ENCODE results near the gene SLCO2A1.

The SLCO2A1 gene

GRCh38 chr3:133891662-133892378 is 137.9 kb downstream of the SLCO2A1 start:
- ATAC-seq (ENCODE audit: low read depth) (no peak), DNase-seq (ENCODE audit: low spot score) (no peak)
- Histone ChIP-seq H3K4me1 (ENCODE audit: insufficient read depth, poor library complexity, severe bottlenecking) (no peaks in the 10 kb centered on the region), H3K27ac (ENCODE audit: poor library complexity, severe bottlenecking) (no peak overlapping the region), H3K27me3 (ENCODE audit: insufficient read depth, poor library complexity, severe bottlenecking) (peaks cover 19% of the 10 kb centered on the region), H3K36me3 (ENCODE audit: low read depth) (no peaks in the 10 kb centered on the region), H3K4me3 (ENCODE audit: severe bottlenecking) (no peak overlapping the region), H3K9me3 (ENCODE audit: severe bottlenecking) (no peaks in the 10 kb centered on the region)
- no peak for TF ChIP-seq CTCF (IDR thresholded peaks at IDR 0.05; ENCODE audit: poor library complexity, severe bottlenecking)

- no peaks in the 10 kb centered on the region for H3K4me1 ChIP-seq (ENCODE audit: insufficient read depth, poor library complexity, severe bottlenecking)
- no peaks in the 10 kb centered on the region for H3K36me3 ChIP-seq (ENCODE audit: low read depth)
- no peaks in the 10 kb centered on the region for H3K9me3 ChIP-seq (ENCODE audit: severe bottlenecking)
- ATAC-seq (ENCODE audit: low read depth) (no peak), DNase-seq (ENCODE audit: low spot score) (no peak)
- H3K27ac ChIP-seq (ENCODE audit: poor library complexity, severe bottlenecking), result no peak overlapping the region
- no peak overlapping the region for H3K4me3 ChIP-seq (ENCODE audit: severe bottlenecking)
- no peak for TF ChIP-seq CTCF (IDR thresholded peaks at IDR 0.05; ENCODE audit: poor library complexity, severe bottlenecking)
- peaks cover 12% of the 10 kb centered on the region for H3K27me3 ChIP-seq (ENCODE audit: insufficient read depth, poor library complexity, severe bottlenecking)
Measured at GRCh38 chr3:133890972-133891644, 138.6 kb downstream of the SLCO2A1 start.

DNA sequence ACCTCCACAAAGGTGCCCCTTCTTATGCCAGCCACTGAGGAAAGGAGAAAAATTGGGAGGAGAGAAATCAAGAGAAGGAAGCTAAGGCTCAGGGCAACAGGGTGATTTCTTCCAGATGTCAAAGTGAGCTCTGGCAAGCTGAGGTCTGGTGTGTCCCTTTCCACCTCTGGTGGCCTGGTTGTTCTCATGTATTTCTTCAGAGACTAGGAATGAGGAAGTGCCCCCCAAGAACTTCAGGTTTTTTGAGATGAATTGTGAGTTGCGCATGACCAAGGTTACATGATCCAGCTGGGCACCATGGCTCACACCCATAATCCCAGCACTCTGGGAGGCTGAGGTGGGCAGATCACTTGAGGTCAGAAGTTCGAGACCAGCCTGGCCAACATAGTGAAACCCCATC is 139.7 kb downstream of the SLCO2A1 start:
- Histone ChIP-seq H3K27me3 (ENCODE audit: insufficient read depth, poor library complexity, severe bottlenecking) (peaks cover 5% of the 10 kb centered on the region), H3K9me3 (ENCODE audit: severe bottlenecking) (no peaks in the 10 kb centered on the region), H3K27ac (ENCODE audit: poor library complexity, severe bottlenecking) (no peak overlapping the region), H3K4me1 (ENCODE audit: insufficient read depth, poor library complexity, severe bottlenecking) (no peaks in the 10 kb centered on the region), H3K4me3 (ENCODE audit: severe bottlenecking) (no peak overlapping the region), H3K36me3 (ENCODE audit: low read depth) (no peaks in the 10 kb centered on the region)
- no peak for DNase-seq (ENCODE audit: low spot score)
- ATAC-seq (ENCODE audit: low read depth), result no peak
- TF ChIP-seq CTCF (IDR thresholded peaks at IDR 0.05; ENCODE audit: poor library complexity, severe bottlenecking), result no peak

DNA sequence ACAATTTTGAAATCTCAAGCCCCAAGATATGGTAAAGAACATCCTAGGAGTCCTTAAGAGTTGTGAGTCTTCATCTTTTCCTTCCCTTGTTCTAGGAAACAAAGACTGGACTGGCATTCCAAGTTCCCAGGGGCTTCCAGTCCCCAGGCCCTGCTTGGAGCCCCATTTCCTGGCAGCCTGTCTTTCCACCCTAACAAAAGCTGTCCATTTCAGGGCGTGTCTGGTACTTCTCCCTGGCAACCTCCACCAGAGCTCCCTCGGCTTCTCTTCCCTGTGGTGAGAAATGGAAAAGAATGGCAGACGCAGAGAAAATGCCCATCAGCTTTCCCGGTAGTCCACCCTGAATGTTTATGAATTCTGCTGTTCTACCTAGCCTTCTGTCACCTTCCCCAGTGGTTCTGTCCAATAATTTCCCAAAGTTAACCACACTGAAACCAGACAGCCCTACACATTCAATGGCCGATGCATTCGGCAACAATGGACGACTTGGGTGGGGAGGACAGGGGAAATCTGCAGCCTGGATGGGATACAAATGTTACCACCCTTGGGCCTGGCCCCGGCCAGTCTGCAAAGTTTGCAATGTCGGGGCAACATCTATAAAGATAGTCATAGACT is 140.9 kb downstream of the SLCO2A1 start:
- no peak for DNase-seq (ENCODE audit: low spot score)
- ATAC-seq (ENCODE audit: low read depth), result no peak
- Histone ChIP-seq H3K4me1 (ENCODE audit: insufficient read depth, poor library complexity, severe bottlenecking) (no peaks in the 10 kb centered on the region), H3K27ac (ENCODE audit: poor library complexity, severe bottlenecking) (no peak overlapping the region), H3K27me3 (ENCODE audit: insufficient read depth, poor library complexity, severe bottlenecking) (no peaks in the 10 kb centered on the region), H3K36me3 (ENCODE audit: low read depth) (no peaks in the 10 kb centered on the region), H3K9me3 (ENCODE audit: severe bottlenecking) (no peaks in the 10 kb centered on the region), H3K4me3 (ENCODE audit: severe bottlenecking) (no peak overlapping the region)
- TF ChIP-seq CTCF (IDR thresholded peaks at IDR 0.05; ENCODE audit: poor library complexity, severe bottlenecking), result no peak

Measured in RWPE2 (cell line).